Urothelium cell line (cell line): ENCODE data around the gene AKT3.
"Not testable (repeated sequence)": the region's sequence is repeated elsewhere in the genome, so short reads cannot be mapped to it uniquely, and the experiment has no call there.

Source experiments
- DNase-seq: peaks from one replicate; pipeline ENCODE4 v3.0.0; 2011; ENCODE audit warnings: low spot score, mixed read lengths
- FAIRE-seq: peaks from 2 replicates; lab custom pipeline; 2011; peaks lifted over from hg19 to GRCh38; lab: Jason Lieb, UNC

AKT3 gene

GRCh38 chr1:243712941-243713340 is 137.1 kb downstream of the AKT3 start:
- FAIRE-seq (no peak), DNase-seq (no peak)

- no peak for DNase-seq
- FAIRE-seq = no peak
Measured at GRCh38 chr1:243712242-243712641, 137.8 kb downstream of the AKT3 start.

- FAIRE-seq (no peak), DNase-seq (no peak)
Measured at GRCh38 chr1:243710467-243710866, 139.6 kb downstream of the AKT3 start.

- DNase-seq (no peak), FAIRE-seq (no peak)
Measured at GRCh38 chr1:243708210-243708609, 141.8 kb downstream of the AKT3 start.

- no peak for DNase-seq
- FAIRE-seq = no peak
Measured at GRCh38 chr1:243706563-243706962, 143.5 kb downstream of the AKT3 start.

GRCh38 chr1:243705585-243705984 is 144.5 kb downstream of the AKT3 start:
- FAIRE-seq (no peak), DNase-seq (no peak)

GRCh38 chr1:243701872-243702271 is 148.2 kb downstream of the AKT3 start:
- FAIRE-seq = no peak
- no peak for DNase-seq

GRCh38 chr1:243693800-243694199 is 156.2 kb downstream of the AKT3 start:
- DNase-seq (no peak), FAIRE-seq (no peak)

GRCh38 chr1:243686159-243686558 is 163.9 kb downstream of the AKT3 start:
- DNase-seq = no peak
- FAIRE-seq = no peak

- no peak for FAIRE-seq
Measured at GRCh38 chr1:243680860-243681259, 169.2 kb downstream of the AKT3 start.

GRCh38 chr1:243672539-243673074 is 177.4 kb downstream of the AKT3 start:
- FAIRE-seq (no peak), DNase-seq (no peak)

More at GRCh38 chr1:243680860-243681259, 169.2 kb downstream of the AKT3 start:
- DNase-seq = no peak

GRCh38 chr1:243667591-243667990 is 182.5 kb downstream of the AKT3 start:
- FAIRE-seq = no peak

GRCh38 chr1:243667133-243667532 is 182.9 kb downstream of the AKT3 start:
- FAIRE-seq (no peak), DNase-seq (no peak)

More at GRCh38 chr1:243667591-243667990, 182.5 kb downstream of the AKT3 start:
- no peak for DNase-seq

- FAIRE-seq = no peak
- no peak for DNase-seq
Measured at GRCh38 chr1:243663651-243664050, 186.4 kb downstream of the AKT3 start.

GRCh38 chr1:243662169-243662568 is 187.9 kb downstream of the AKT3 start:
- not testable (repeated sequence) for DNase-seq, FAIRE-seq

- DNase-seq (no peak), FAIRE-seq (no peak)
Measured at GRCh38 chr1:243658594-243659105, 191.4 kb downstream of the AKT3 start.

GRCh38 chr1:243657793-243658192 is 192.2 kb downstream of the AKT3 start:
- no peak for DNase-seq
- no peak for FAIRE-seq

- not testable (repeated sequence) for FAIRE-seq, DNase-seq
Measured at GRCh38 chr1:243649530-243649929, 200.5 kb downstream of the AKT3 start.

- DNase-seq (no peak), FAIRE-seq (no peak)
Measured at GRCh38 chr1:243646841-243647240, 203.2 kb downstream of the AKT3 start.

GRCh38 chr1:243645281-243645680 is 204.8 kb downstream of the AKT3 start:
- no peak for FAIRE-seq
- DNase-seq = no peak

GRCh38 chr1:243642936-243643335 is 207.1 kb downstream of the AKT3 start:
- peak; percentile 4 for DNase-seq
- FAIRE-seq = no peak

- DNase-seq (no peak), FAIRE-seq (no peak)
Measured at GRCh38 chr1:243639027-243639658, 210.9 kb downstream of the AKT3 start.

GRCh38 chr1:243638186-243638585 is 211.9 kb downstream of the AKT3 start:
- no peak for FAIRE-seq

More at GRCh38 chr1:243638186-243638585, 211.9 kb downstream of the AKT3 start:
- no peak for DNase-seq
